B cell (primary cell): Measurements from ENCODE around the gene VPS45.

Experiments
- CTCF ChIP-seq: fragments of 200-600 bp; IDR thresholded peaks from one replicate; pipeline ENCODE4 v1.8.0; 2022; ENCODE audit warnings: antibody characterized with exemption, mild to moderate bottlenecking
- EZH2 ChIP-seq: IDR thresholded peaks from 2 replicates; pipeline ENCODE4 v1.6.1; 2012; ENCODE audit warnings: borderline replicate concordance, low read depth, mild to moderate bottlenecking, moderate library complexity, low read length; ENCODE audit not compliant: insufficient read depth, poor library complexity, severe bottlenecking

DNA sequence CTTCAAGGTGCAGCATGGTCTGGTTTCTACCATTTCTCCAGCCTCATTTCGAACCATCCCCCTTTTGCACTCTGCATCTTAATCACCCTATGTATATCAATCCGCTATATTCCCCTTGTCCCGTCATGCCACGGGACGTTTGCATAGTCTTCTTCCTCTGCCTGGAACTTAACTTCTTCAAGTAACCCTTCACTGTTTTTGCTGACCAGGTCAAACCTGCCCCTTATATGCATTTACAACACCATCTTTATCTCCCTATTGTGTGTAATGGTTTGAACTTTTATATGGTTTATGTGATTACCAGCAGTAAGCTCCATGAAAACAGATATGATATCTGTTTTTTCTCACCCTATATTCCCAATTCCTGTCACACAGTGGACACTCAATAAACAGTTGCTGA, 2.3 kb downstream of the VPS45 start:
- TF ChIP-seq CTCF (no peak), EZH2 (no peak)
